ENCODE measurements around the gene SLC2A9.

- TF ChIP-seq CTCF (IDR thresholded peaks at IDR 0.05) (no peak), POLR2A (IDR thresholded peaks at IDR 0.05) (no peak), EP300 (IDR thresholded peaks at IDR 0.05) (no peak), POLR2AphosphoS5 (IDR thresholded peaks at IDR 0.05) (no peak)
Observed at GRCh38 chr4:9841072-9841471, 180.2 kb downstream of the SLC2A9 start.

Data from stomach (tissue), 4 donors.